Hematopoietic multipotent progenitor cell (in vitro differentiated cells): ENCODE measurements around the gene MADCAM1. TPM values are rescaled to one million over a fixed set of nuclear protein-coding genes. Genes with fewer than 3 reads are reported as not detected.
"Not testable (repeated sequence)": the region's sequence is repeated elsewhere in the genome, so short reads cannot be mapped to it uniquely, and the experiment has no call there.

Source experiments
- DNase-seq, 3 donors: peaks; one replicate each; pipeline ENCODE4 v3.0.0-alpha.2; 2011 to 2015; ENCODE audit warnings: low read depth in 2 of 3, low spot score in 2 of 3
- total RNA-seq: library from RNA; depleted of rRNA; stranded (reverse); fragments of >200 nt; gene quantifications from one replicate; pipeline ENCODE4 v1.2.3, GENCODE V29; 2012

The MADCAM1 gene
- 0.27 TPM for total RNA-seq

DNA sequence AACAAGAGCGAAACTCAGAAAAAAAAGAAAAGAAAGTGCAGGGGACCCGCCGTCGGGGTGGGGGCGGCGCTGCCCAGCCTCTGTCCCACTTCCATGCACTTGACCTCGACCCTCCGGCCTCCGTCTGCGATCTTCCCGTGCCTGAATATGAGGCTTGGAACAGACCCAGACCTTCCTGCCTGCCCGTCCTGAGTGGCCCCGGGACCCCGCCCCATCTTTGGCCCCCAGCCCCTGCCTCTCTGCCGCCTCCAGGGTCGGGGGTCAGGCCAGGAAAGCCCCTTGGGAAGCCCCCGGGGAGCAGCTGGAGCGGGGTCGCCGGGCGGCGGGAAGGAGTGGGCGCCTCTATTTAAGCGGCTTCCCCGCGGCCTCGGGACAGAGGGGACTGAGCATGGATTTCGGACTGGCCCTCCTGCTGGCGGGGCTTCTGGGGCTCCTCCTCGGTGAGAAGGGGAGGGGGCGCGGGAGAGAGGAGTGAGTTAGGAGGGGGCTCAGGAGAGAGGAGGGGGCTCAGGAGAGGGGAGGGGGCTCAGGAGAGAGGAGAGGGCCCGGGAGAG lies at the start of gene MADCAM1:
MADCAM1 (plus strand) TSS at position 375 of the 554 bp plus-strand sequence; CDS start at position 389, 14 bp downstream.
- no peak for DNase-seq

DNA sequence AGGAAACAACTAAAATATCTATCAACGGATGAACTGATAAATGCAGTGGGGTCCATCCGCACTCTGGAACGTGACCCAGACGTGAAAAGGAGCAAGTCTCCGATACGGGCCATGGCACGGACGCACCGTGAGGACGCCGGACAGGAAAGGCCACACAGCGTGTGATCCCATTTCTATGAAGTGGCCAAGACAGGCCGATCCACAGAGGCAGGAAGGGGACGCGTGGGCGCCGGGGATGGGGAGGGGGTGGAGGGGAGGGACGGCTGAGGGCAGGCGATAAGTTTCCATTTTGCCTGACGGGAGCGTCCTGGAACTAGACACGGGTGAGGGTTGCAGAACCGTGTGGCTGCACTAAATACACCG lies 49.2 kb upstream of the MADCAM1 start:
- DNase-seq: no peak

DNA sequence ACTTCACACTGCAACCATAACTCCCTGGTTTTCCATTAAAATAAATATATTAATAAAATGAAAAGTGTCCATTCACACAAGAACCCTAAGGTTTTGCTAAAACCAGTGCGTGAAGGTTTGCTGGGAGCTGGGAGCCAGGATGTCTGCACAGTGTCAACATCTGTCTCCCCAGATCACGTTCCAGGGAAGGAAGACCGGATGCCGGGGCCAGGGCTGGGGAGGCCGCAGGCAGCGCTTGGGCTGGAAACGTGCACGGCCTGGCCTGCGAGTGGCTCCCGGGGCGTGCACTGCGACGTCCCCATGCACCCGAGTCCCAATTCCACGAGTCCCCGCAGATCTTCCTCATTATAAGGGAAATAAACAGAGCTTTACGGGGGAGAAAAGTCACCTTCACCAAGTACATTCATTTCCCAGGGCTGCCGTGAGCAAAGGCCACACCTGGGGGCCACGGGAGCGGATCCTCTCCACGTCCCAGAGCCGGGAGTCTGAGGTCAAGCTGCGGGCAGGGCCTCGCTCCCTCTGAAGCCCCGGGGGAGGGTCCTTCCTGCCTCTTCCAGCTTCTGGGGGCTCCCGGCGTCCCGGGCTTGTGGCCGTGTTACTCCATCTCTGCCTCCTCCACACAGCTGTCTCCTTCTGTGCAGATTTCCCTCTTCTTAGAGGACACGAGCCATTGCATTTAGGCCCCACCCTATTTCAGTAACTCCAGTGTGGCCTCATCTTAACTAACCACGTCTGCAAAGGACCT lies 48.3 kb upstream of the MADCAM1 start:
- no peak for DNase-seq

DNA sequence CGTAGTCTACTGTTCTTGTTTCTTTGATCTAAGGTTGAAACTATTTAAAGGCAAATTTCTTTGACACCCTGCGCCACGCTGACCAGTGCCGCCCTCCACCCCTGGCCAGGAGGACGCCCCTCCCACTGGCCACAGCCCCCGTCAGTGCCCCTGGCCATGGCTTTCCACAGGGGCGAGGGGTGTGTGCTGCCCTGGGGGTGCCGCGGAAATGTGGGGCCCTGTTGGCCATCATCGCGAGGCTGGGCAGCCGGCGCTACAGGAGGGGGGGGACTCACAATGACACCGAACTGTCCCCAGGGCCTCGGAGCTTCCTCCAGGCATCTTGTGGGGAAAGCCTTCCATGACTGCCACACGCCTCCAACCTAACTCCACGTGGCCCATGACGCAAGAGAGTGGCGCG lies 46.4 kb upstream of the MADCAM1 start:
- DNase-seq: no peak

DNA sequence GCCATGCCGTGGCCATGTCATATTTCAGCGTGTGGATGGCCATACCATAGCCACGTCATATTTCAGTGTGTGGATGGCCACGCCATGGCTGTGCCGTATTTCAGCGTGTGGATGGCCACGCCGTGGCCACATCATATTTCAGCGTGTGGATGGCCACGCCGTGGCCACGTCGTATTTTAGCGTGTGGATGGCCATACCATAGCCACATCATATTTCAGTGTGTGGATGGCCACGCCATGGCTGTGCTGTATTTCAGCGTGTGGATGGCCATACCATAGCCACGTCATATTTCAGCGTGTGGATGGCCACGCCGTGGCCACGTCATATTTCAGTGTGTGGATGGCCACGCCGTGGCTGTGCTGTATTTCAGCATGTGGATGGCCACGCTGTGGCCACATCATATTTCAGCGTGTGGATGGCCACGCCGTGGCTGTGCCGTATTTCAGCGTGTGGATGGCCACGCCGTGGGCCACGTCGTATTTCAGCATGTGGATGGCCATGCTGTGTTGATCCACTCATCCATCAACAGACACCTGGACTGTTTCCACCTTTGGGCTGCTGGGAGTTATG lies 45.3 kb upstream of the MADCAM1 start:
- DNase-seq: not testable (repeated sequence)

DNA sequence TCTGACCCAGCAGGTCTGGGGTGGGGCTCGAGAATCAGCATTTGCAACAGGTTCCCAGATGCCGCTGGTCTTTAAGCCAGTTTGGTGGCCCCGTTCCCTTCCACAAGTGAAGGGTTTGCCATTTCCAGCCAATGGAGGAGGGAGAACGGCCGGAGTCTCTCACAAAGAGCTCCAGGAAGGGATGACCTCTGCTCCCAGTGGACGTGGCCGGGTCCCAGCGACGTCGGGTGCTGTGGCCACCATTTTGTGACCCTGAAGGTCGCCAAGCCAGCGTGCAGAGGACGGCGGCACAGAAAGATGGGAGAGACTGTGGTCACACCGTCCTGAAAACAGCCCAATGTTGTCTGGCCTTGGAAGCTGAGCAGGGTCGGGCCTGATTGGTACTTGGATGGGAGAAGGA lies 43.5 kb upstream of the MADCAM1 start:
- DNase-seq: no peak

DNA sequence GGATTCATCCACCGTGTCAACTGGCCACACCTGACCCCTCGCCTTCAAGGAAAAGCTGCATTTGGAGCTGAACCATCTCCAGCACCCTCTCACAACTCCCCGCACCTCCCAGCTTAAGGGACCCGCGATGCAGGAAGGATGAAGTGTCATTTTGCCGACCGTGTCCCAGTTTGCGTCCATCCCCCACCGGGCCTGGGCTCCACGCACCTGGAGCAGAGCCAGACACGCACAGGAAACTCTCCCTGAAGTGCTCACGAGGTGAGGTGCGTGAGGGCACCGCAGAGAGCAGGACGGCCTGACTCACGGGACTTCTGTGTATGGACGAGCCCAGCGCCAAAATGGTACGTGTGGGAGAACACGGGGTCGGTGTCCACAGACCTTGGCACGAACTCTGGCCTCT lies 42.7 kb upstream of the MADCAM1 start:
- DNase-seq: no peak

DNA sequence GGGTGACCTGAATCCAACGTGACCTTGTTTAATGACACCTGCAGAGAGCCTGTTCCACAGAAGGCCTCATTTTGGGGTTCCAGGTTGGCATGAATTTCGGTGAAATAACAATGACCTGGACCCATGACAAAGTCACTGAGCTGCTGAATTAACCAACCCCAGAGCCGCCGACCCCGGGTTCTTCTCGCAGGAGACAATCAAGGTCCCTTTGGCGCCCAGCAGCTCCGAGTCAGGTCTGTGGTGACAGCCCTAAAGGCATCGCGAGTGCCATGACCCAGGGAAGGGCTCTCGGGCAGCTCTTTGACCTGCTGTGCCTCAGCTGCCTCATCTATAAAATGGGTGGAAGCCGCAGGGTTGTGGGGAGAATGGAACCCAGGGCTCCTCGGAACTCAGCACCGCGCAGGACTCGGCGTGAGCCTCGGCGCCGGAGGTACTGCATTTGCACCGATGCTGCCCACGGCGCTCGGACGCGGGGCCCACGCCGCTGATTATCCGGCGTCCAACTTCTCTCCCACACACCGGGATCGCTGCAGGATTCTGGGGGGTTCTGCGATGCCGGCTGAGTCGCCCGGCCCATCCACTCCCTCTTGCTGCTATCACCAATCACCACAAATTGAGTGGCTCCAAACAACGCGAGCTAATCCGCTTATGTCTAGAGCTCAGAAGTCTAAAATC lies 41.1 kb upstream of the MADCAM1 start:
- DNase-seq: no peak

DNA sequence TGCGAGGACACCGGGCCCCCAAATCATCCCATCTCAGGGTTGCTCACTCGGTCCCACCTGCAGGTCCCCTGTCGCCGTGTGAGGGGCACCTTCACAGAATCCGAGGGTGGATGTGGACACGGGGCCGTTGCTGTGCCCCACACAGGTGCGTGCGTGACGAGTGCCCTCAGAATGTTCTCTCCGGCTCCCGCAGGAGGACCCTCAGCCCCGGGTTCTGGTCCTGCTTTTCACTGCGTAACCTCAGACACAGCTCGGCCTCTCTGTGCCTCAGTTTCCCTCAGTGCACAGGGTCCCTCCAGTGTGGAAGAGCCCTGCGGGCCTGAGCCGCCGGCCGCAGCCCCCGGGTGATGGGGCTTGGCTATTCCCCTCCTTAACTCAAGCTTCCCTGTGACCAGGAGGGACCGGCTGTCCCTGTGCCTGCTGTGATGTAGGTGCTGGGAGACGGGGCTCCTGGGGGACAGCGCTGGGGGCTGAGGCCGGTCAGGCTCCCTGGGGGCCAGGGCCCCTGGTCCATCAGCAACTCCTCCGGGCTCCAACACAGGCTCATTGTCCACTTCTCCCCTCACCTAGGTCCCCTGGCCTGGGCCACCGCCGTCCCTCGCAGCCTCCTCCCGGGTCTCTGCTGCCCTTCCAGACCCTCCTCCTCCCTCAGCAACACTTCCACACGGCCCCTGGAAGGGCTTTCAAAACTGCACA lies 40.3 kb upstream of the MADCAM1 start:
- no peak for DNase-seq

DNA sequence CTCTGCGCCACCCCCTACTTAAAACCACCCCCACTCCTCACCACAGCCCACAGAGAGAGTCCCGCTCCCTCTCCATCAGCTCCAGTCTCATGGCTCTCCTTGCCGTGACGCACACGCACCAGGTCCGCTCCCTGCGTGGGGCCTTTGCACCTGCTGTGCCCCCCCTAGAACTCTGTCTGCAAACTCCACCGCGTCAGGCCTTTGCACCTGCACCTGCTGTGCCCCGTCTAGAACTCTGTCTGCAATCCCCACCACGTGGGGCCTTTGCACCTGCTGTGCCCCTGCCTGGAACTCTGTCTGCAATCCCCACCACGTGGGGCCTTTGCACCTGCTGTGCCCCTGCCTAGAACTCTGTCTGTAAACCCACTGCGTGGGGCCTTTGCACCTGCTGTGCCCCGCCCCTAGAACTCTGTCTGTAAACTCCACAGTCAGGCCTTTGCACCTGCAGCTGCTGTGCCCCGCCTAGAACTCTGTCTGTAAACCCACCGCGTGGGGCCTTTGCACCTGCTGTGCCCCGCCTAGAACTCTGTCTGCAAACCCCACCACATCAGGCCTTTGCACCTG lies 39.7 kb upstream of the MADCAM1 start:
- DNase-seq: no peak

DNA sequence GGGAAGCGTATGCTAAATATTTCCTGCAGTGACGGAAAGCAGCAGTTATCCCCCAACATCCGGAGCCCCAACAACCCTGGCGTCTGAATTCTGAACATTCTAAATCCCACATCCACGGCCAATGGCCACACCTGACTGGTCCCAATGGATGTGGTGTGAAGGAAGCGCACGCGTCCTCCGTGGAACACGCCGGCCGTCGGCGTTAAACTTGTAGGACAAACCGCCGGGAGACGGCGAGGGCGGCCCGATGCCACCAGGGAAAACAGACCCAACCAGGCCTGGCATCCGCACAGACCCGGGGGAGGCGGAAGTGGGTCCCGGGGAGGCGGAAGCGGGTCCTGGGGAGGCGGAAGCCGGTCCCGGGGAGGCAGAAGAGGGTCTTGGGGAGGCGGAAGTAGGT lies 38.6 kb upstream of the MADCAM1 start:
- no peak for DNase-seq

DNA sequence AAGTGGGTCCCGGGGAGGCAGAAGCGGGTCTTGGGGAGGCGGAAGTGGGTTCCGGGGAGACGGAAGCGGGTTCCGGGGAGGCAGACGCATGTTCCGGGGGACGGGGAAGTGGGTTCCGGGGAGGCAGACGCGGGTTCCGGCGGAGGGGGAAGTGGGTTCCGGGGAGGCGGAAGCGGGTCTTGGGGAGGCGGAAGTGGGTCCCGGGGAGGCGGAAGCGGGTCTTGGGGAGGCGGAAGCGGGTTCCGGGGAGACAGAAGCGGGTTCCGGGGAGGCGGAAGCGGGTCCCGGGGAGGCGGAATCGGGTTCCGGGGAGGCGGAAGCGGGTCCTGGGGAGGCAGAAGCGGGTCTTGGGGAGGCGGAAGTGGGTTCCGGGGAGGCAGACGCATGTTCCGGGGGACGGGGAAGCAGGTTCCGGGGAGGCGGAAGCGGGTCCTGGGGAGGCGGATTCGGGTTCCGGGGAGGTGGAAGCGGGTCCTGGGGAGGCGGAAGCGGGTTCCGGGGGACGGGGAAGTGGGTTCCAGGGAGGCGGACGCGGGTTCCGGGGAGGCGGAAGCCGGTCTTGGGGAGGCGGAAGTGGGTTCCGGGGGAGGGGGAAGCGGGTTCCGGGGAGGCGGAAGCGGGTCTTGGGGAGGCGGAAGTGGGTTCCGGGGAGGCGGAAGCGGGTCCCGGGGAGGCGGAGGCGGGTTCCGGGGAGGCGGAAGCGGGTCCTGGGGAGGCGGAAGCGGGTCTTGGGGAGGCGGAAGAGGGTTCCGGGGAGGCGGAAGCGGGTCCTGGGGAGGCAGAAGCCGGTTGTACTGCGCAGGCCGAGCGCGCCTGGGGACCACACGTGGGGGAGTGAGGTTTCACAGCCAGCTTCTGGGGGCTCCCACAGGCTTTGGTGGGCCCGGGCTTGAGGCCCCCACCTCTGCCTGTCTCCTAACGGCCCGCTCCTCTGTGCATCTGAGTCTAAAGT lies 37.9 kb upstream of the MADCAM1 start:
- DNase-seq: no peak

DNA sequence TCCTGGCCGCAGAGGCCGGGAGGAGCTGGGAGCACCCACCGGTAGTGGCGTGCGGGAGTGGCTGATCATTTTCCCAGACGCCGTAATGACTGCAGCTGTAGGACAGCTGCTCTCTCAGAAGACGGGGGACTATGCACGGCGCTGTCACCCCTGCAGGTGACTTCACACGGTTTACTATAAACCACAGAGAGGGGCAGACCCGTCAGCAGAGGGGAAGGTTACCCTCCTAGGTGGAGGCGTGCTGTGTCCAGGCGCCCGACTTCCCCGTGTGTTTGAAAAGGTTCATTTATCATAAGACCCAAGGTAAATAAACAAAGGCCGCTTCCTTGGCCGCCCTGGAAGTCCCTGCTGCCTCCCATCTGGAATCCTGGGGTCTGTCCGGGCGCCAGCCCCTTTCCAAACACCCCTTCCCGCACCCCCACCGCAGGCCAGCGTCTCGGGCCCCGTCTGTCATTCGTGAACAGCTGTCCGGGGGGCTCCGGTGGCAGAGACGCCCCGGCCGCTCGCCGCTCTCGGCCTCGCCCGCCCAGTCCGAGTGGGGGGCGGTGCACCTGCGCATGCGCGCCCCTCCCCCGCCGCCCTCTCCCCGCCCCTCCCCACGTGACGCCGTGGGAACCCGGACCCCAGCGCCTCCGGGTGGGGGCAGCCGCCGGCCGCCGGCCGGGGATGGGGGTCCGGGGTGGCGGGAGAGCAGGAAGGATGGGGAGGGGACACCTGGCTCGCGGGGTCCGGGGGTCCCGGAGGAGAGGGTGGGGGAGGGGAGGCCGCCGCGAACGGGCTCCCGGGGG lies 36.4 kb upstream of the MADCAM1 start:
- DNase-seq: no peak

DNA sequence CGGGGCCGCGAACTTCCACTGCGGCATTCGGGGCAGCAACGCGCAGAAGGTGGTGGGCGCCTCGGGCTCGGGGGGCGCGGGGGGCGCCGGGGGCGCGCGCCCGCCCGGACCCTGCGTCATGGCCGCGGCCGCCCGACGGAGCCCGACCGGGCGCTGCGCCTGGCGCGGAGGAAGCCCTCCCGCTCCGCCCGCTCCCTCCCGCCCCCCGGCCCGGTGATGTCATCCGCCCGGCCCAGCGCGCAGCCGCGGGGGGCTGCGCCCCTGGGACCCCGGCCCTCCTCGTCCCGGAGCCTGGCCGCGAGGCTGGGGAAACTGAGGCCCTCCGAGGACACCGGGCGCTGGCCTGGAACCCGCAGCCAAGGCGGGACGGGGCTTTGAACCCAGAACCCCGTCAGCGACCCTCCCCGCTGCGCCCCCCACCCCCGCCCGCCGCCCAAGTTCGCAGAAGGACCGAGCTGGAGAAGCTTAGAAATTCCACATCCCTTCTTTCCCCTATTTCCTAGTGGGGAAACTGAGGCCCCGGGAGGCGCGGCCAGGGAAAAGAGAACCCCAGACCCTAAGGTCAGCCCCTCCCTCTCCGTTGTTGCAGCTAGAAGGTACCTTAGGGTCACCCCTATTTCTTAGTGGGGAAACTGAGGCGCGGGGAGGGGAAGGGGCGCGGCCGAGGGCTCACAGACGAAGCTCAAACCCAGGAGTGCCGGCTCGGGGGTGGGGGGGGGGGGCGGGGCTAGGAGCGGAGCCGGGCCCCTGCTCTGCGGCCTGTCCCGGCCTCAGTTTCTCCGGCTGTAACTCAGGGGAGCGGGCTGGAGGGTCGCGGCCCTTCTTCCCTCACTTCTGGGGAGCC lies 35.2 kb upstream of the MADCAM1 start, which contains the start of gene SHC2:
SHC2 (minus strand) TSS at position 157 of the 844 bp plus-strand sequence; CDS start at position 120, 37 bp downstream.
- peak in 1 of 3 donors; percentile 33 for DNase-seq

DNA sequence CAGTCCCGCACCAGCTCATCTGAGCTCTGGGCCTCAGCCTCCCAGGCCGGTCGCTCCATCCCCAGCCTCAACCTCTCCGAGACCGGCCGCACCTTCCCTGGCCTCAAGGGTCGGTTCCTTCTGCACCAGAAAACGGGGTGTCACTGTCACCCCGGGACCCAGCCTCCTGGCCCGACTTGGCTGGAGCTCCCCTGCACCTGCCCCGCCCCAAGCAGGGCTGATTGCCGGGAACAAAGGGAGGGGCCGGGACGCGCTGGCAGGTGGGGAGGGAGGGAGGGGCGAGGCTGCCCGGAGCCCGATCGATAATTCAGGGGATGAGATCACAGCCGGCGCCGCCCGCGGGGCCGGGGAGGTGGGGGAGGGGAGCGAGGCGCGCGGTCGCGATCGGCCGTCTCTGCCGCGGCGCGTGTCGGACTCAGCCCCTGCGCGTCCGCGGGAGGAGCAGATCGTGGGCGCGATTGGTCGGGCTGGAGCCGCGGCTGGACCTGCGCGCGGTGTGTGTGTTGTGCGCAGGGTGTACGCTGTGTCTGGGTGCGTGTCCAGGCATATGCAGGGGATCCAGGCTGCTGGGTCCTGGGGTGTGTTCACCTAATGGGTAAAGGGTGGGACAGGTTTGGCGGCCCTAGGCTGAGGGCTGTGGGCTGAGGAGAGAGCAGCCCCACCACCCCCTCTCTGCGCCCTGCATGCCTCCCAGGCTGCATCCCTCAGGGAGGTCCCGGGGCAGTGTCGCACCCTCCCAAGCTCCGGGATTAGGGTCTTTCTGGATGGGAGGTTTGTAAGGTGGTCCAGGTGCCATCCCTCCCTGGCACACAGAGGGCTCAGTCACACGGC lies 34.4 kb upstream of the MADCAM1 start:
- DNase-seq: no peak

DNA sequence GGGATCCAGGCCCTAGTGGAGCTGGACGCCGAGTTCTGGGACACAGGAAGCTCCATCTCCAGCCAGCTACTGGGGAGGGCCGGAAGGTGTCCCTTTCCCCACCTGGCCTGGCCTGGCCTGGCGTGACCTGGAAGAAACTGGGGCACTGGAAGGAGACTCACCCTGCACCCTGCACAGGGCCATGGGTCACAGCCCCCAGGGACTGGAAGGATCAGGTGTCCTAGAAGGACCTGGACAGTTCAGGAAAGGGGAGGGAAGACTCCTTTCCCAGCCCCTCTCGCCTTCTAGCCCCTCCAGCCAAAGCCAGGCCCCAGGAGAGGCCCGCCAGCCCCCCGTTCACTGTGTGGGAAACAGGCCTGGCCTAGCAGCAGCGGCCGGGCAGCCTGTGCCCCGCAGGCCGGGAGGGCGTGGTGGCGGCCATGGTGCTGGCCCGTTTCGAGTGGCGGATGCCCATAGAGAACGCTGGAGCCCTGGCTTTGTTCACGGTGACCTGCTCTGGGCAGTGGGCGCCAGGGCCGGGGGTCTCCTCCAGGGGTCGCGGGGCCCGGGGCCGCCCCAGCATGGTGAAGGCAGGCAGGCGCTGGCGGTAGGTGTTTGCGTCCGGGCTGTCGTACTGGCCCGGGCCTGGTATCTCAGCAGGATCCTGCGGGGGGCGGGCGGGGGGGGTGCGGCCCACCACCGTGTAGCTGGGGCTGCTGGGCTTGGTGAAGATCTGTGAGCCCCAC lies 32.6 kb upstream of the MADCAM1 start:
- DNase-seq: no peak
